SK-N-SH treated with all-trans-retinoic acid at 6 μM for 48 hours (cell line): ENCODE measurements around the gene ACSM3.

Source experiments
- ATAC-seq: fragments of 200-7000 bp; cut with Tn5 transposase; 3 replicates; pipeline ENCODE4 v1.9.1; 2020; ENCODE audit warnings: mild to moderate bottlenecking, moderate library complexity
- ARNTL ChIP-seq: fragments of 450-650 bp; formaldehyde crosslinking; IDR thresholded peaks from 2 replicates; pipeline ENCODE4 v1.5.0; 2020; ENCODE audit warnings: low read depth, mild to moderate bottlenecking, moderate library complexity, borderline replicate concordance
- BACH2 ChIP-seq: fragments of 250-450 bp; sonication (Bioruptor Pico); IDR thresholded peaks from 2 replicates; pipeline ENCODE4 v1.9.0; 2021; ENCODE audit warnings: mild to moderate bottlenecking, borderline replicate concordance
- CSDC2 ChIP-seq: fragments of 250-450 bp; sonication (Bioruptor Pico); IDR thresholded peaks from 2 replicates; pipeline ENCODE4 v1.5.0; 2020; ENCODE audit warnings: mild to moderate bottlenecking, moderate library complexity
- GLIS3 ChIP-seq: fragments of 250-450 bp; sonication (Bioruptor Pico); IDR thresholded peaks from 2 replicates; pipeline ENCODE4 v1.5.0; 2020; ENCODE audit warnings: mild to moderate bottlenecking, moderate library complexity
- ISL1 ChIP-seq: fragments of 250-450 bp; sonication (Bioruptor Pico); IDR thresholded peaks from 2 replicates; pipeline ENCODE4 v2.1.2; 2022; ENCODE audit warnings: mild to moderate bottlenecking, moderate library complexity
- PPARA ChIP-seq: fragments of 250-450 bp; sonication (Bioruptor Pico); IDR thresholded peaks from 2 replicates; pipeline ENCODE4 v1.5.0; 2020; ENCODE audit warnings: mild to moderate bottlenecking, borderline replicate concordance
- RARB ChIP-seq: fragments of 250-450 bp; sonication (Bioruptor Pico); IDR thresholded peaks from 2 replicates; pipeline ENCODE4 v1.8.0; 2021; ENCODE audit warnings: mild to moderate bottlenecking, moderate library complexity
- SNAI2 ChIP-seq: fragments of 250-450 bp; sonication (Bioruptor Pico); IDR thresholded peaks from 2 replicates; pipeline ENCODE4 v1.5.0; 2020; ENCODE audit warnings: mild to moderate bottlenecking, moderate library complexity
- TCF4 ChIP-seq: fragments of 250-450 bp; sonication (Bioruptor Pico); IDR thresholded peaks from 2 replicates; pipeline ENCODE4 v1.8.0; 2021; ENCODE audit warnings: mild to moderate bottlenecking, moderate library complexity, borderline replicate concordance
- TOX ChIP-seq: fragments of 250-450 bp; sonication (Bioruptor Pico); IDR thresholded peaks from 2 replicates; pipeline ENCODE4 v1.8.0; 2021; ENCODE audit warnings: mild to moderate bottlenecking, moderate library complexity, borderline replicate concordance
- TSHZ2 ChIP-seq: fragments of 250-450 bp; sonication (Bioruptor Pico); IDR thresholded peaks from 2 replicates; pipeline ENCODE4 v1.5.0; 2020; ENCODE audit warnings: mild to moderate bottlenecking, moderate library complexity
- ZC3H10 ChIP-seq: fragments of 250-450 bp; sonication (Bioruptor Pico); IDR thresholded peaks from 2 replicates; pipeline ENCODE4 v1.5.1; 2021; ENCODE audit warnings: mild to moderate bottlenecking, moderate library complexity
- ZFP3 ChIP-seq: fragments of 250-450 bp; sonication (Bioruptor Pico); IDR thresholded peaks from 2 replicates; pipeline ENCODE4 v1.5.0; 2020; ENCODE audit warnings: mild to moderate bottlenecking, moderate library complexity
- ZFP30 ChIP-seq: fragments of 450-650 bp; formaldehyde crosslinking; IDR thresholded peaks from 2 replicates; pipeline ENCODE4 v1.5.0; 2022; ENCODE audit warnings: mild to moderate bottlenecking, moderate library complexity
- ZNF565 ChIP-seq: fragments of 450-650 bp; formaldehyde crosslinking; conservative IDR thresholded peaks from 2 replicates; pipeline ENCODE4 v1.5.0; 2020; ENCODE audit warnings: low read depth, mild to moderate bottlenecking, moderate library complexity
- ZNF70 ChIP-seq: fragments of 450-650 bp; formaldehyde crosslinking; IDR thresholded peaks from 2 replicates; pipeline ENCODE4 v1.5.0; 2020; ENCODE audit warnings: mild to moderate bottlenecking, moderate library complexity
- ZNF8 ChIP-seq: fragments of 450-650 bp; formaldehyde crosslinking; IDR thresholded peaks from 2 replicates; pipeline ENCODE4 v1.5.0; 2020; ENCODE audit warnings: mild to moderate bottlenecking, moderate library complexity
- TF ChIP-seq, protein P1 (sequence below): fragments of 250-450 bp; sonication (Bioruptor Pico); IDR thresholded peaks from 2 replicates; pipeline ENCODE4 v1.5.1; 2021; ENCODE audit warnings: mild to moderate bottlenecking, moderate library complexity
- TF ChIP-seq, protein P2 (sequence below): fragments of 250-450 bp; sonication (Bioruptor Pico); IDR thresholded peaks from 2 replicates; pipeline ENCODE4 v1.5.1; 2020; ENCODE audit warnings: low read depth, mild to moderate bottlenecking, moderate library complexity
- TF ChIP-seq, protein P3 (sequence below): fragments of 250-450 bp; sonication (Bioruptor Pico); IDR thresholded peaks from 2 replicates; pipeline ENCODE4 v1.8.0; 2020; ENCODE audit warnings: mild to moderate bottlenecking, moderate library complexity, borderline replicate concordance
- TF ChIP-seq, protein P4 (sequence below): fragments of 250-450 bp; sonication (Bioruptor Pico); IDR thresholded peaks from 2 replicates; pipeline ENCODE4 v1.8.0; 2021; ENCODE audit warnings: low read depth, mild to moderate bottlenecking, moderate library complexity, borderline replicate concordance

ACSM3 gene

GRCh38 chr16:20767577-20767976, 3.8 kb downstream of the ACSM3 start:
- ATAC-seq, result no peak
- TF ChIP-seq BACH2 (CRISPR knock-in tag), result no peak
- no peak for TF ChIP-seq PPARA (CRISPR knock-in tag)
- no peak for TF ChIP-seq ZFP3 (CRISPR knock-in tag)
- no peak for TF ChIP-seq ZFP30 (CRISPR knock-in tag)
- no peak for TF ChIP-seq TSHZ2 (CRISPR knock-in tag)
- TF ChIP-seq TCF4 (CRISPR knock-in tag), result no peak
- no peak for TF ChIP-seq SNAI2
- no peak for TF ChIP-seq GLIS3 (CRISPR knock-in tag)
- TF ChIP-seq CSDC2 (CRISPR knock-in tag), result no peak
- TF ChIP-seq ZNF565, result no peak
- no peak for TF ChIP-seq ISL1 (CRISPR knock-in tag)
- TF ChIP-seq ZC3H10 (CRISPR knock-in tag), result no peak
- no peak for TF ChIP-seq RARB (CRISPR knock-in tag)
- TF ChIP-seq ZNF70 (CRISPR knock-in tag), result no peak
- TF ChIP-seq, protein P1, sequence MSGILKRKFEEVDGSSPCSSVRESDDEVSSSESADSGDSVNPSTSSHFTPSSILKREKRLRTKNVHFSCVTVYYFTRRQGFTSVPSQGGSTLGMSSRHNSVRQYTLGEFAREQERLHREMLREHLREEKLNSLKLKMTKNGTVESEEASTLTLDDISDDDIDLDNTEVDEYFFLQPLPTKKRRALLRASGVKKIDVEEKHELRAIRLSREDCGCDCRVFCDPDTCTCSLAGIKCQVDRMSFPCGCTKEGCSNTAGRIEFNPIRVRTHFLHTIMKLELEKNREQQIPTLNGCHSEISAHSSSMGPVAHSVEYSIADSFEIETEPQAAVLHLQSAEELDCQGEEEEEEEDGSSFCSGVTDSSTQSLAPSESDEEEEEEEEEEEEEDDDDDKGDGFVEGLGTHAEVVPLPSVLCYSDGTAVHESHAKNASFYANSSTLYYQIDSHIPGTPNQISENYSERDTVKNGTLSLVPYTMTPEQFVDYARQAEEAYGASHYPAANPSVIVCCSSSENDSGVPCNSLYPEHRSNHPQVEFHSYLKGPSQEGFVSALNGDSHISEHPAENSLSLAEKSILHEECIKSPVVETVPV (CRISPR knock-in tag), result no peak
- no peak for TF ChIP-seq TOX (CRISPR knock-in tag)

DNA sequence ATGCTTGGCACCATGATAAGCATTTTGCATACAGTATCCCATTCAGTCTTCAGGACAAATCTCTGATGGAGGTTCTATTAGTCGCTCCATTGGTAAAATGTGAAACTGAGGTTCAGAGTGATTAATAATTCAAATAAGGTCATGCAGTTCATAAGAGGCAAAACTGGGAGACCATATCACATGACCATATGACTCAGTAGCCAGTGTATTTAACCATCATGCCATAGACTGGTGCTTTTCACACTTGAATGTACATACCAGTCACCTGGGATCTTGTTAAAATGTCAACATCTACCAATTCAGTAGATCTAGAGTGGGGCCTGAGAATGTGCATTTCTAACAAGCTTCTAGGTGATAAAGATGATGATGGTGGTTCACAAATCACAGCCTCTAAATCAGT, 4.3 kb downstream of the ACSM3 start:
- ATAC-seq, result no peak
- no peak for TF ChIP-seq ISL1 (CRISPR knock-in tag)
- TF ChIP-seq RARB (CRISPR knock-in tag), result no peak
- TF ChIP-seq ZNF8 (CRISPR knock-in tag), result no peak
- no peak for TF ChIP-seq TSHZ2 (CRISPR knock-in tag)
- TF ChIP-seq ARNTL (CRISPR knock-in tag), result no peak
- TF ChIP-seq, protein P2, sequence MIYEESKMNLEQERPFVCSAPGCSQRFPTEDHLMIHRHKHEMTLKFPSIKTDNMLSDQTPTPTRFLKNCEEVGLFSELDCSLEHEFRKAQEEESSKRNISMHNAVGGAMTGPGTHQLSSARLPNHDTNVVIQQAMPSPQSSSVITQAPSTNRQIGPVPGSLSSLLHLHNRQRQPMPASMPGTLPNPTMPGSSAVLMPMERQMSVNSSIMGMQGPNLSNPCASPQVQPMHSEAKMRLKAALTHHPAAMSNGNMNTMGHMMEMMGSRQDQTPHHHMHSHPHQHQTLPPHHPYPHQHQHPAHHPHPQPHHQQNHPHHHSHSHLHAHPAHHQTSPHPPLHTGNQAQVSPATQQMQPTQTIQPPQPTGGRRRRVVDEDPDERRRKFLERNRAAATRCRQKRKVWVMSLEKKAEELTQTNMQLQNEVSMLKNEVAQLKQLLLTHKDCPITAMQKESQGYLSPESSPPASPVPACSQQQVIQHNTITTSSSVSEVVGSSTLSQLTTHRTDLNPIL, result no peak
- no peak for TF ChIP-seq SNAI2
- no peak for TF ChIP-seq PPARA (CRISPR knock-in tag)
- TF ChIP-seq BACH2 (CRISPR knock-in tag), result no peak
- TF ChIP-seq TCF4 (CRISPR knock-in tag), result no peak

DNA sequence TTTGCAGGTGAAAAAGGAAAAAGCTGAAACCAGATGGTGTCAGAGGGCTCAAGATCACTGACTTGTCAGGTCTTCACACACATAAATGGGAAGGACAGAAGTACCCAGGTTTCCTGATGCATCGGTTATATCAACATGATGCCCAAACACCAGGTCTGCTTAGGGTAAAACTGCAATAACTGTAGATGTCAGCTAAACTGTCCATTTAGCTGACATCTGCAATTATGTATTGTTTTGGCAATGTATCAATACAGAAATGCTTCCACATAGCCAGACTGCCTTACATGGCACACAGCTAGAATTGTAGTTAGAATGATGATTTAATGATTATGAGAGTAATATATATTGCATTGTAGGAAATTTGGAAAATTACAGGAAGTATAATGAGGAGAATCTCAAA, 5.0 kb downstream of the ACSM3 start:
- no peak for ATAC-seq
- TF ChIP-seq ISL1 (CRISPR knock-in tag), result no peak
- TF ChIP-seq, protein P1 (CRISPR knock-in tag), result no peak
- TF ChIP-seq, protein P3, sequence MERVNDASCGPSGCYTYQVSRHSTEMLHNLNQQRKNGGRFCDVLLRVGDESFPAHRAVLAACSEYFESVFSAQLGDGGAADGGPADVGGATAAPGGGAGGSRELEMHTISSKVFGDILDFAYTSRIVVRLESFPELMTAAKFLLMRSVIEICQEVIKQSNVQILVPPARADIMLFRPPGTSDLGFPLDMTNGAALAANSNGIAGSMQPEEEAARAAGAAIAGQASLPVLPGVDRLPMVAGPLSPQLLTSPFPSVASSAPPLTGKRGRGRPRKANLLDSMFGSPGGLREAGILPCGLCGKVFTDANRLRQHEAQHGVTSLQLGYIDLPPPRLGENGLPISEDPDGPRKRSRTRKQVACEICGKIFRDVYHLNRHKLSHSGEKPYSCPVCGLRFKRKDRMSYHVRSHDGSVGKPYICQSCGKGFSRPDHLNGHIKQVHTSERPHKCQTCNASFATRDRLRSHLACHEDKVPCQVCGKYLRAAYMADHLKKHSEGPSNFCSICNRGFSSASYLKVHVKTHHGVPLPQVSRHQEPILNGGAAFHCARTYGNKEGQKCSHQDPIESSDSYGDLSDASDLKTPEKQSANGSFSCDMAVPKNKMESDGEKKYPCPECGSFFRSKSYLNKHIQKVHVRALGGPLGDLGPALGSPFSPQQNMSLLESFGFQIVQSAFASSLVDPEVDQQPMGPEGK (CRISPR knock-in tag), result no peak
- no peak for TF ChIP-seq BACH2 (CRISPR knock-in tag)
- TF ChIP-seq, protein P2, result no peak
- no peak for TF ChIP-seq TOX (CRISPR knock-in tag)
- TF ChIP-seq ZNF565, result no peak
- TF ChIP-seq ZNF8 (CRISPR knock-in tag), result no peak
- TF ChIP-seq ARNTL (CRISPR knock-in tag), result no peak
- no peak for TF ChIP-seq RARB (CRISPR knock-in tag)
- no peak for TF ChIP-seq TCF4 (CRISPR knock-in tag)
- TF ChIP-seq CSDC2 (CRISPR knock-in tag), result no peak
- TF ChIP-seq, protein P4, sequence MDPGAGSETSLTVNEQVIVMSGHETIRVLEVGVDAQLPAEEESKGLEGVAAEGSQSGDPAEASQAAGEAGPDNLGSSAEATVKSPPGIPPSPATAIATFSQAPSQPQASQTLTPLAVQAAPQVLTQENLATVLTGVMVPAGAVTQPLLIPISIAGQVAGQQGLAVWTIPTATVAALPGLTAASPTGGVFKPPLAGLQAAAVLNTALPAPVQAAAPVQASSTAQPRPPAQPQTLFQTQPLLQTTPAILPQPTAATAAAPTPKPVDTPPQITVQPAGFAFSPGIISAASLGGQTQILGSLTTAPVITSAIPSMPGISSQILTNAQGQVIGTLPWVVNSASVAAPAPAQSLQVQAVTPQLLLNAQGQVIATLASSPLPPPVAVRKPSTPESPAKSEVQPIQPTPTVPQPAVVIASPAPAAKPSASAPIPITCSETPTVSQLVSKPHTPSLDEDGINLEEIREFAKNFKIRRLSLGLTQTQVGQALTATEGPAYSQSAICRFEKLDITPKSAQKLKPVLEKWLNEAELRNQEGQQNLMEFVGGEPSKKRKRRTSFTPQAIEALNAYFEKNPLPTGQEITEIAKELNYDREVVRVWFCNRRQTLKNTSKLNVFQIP (CRISPR knock-in tag), result no peak
- no peak for TF ChIP-seq ZFP30 (CRISPR knock-in tag)
- TF ChIP-seq SNAI2, result no peak
